ENCODE data around the gene LSMEM2. TPM values are rescaled to one million over a fixed set of nuclear protein-coding genes. Genes with fewer than 3 reads are reported as not detected.

LSMEM2 gene
- not detected for total RNA-seq

DNA sequence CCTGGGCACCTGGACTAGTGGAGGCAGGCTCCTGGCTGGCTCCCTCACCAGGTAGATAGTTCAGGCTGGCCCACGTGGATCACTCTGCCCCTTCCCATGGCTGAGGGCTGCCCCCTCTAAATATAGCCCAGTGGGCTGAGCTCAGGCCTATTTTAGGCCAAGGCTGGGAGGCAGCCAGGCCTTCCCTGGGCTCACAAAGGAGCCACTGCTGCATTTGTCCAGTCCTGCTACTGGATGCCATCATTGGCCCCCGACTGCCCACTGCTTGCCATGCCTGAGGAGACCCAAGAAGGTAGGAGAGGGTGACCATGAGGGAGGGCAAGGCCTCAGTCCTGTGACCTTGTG is at the start of gene LSMEM2:
TSS of gene LSMEM2 (plus strand) at position 208 of the 345 bp plus-strand sequence. CDS start at position 235, 27 bp downstream.

DNA sequence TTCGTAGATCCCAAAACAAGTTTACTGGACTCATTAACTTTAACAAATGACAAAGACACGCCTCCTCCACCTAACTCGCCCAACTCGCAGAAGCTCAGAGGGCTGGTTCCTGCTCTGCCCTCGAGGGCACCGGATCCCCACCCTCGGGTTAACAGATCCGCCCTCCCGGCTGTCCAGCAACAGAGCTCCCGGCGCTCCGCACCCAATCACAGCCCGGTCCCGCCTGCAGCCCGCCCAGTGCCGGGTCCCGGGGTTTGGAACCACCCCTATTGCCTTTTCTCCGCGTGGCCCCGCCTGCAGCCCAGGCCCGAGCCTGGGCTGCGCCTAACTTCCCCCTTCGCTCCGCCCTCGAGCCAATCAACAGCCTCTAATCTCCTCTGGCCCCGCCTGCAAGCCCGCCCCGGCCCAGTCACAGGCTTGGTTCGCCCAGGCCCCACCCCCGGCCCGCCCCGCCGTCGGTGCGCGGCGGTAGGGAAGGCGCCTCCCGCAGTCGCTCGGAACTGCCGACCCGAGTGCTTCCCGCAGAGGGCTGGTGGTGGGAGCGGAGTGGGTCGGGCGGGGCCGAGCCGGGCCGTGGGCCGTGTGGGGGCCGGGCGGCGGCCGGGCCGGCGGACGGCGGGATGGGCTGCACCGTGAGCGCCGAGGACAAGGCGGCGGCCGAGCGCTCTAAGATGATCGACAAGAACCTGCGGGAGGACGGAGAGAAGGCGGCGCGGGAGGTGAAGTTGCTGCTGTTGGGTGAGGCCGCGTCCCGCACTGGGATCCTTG is 43.0 kb upstream of the LSMEM2 start, which contains the start of gene GNAI2:
TSS of gene GNAI2 (plus strand) at position 489 of the 768 bp plus-strand sequence. CDS start at position 621, 132 bp downstream.

DNA sequence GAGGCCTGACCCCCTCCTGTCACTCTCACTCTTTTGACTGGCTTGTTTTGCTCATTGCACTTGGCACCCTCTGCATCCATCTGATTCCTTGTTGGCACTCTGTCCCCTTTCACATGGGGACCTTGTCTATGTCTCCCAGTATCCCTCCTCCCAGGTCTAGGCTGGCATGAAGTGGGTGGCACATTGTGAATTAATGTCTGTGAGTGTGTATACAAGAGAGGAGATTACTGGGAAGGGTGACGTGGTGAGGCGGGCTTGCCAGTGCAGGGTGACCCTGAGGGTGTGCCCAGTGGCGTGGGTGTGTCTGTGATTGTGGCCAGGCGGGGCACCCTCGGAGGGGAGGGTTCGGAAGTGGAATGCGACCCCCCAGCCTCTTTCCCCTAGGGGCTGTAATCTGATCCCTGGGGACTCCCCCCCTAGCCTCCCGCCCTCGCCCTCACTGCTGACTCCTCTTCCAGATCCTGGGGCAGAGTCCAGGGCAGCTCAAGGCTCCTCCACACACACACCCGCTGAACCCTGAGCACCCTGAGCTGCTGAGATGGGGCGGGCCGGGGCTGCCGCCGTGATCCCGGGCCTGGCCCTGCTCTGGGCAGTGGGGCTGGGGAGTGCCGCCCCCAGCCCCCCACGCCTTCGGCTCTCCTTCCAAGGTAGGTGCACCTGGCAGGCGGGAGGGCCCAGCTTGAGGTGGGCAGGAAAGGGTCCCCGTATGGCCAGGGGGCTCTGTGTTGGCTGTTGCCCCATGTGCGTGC is 10.0 kb upstream of the LSMEM2 start, which contains the start of gene SEMA3B:
TSS of gene SEMA3B (plus strand) at position 445 of the 749 bp plus-strand sequence. CDS start at position 539, 94 bp downstream.

DNA sequence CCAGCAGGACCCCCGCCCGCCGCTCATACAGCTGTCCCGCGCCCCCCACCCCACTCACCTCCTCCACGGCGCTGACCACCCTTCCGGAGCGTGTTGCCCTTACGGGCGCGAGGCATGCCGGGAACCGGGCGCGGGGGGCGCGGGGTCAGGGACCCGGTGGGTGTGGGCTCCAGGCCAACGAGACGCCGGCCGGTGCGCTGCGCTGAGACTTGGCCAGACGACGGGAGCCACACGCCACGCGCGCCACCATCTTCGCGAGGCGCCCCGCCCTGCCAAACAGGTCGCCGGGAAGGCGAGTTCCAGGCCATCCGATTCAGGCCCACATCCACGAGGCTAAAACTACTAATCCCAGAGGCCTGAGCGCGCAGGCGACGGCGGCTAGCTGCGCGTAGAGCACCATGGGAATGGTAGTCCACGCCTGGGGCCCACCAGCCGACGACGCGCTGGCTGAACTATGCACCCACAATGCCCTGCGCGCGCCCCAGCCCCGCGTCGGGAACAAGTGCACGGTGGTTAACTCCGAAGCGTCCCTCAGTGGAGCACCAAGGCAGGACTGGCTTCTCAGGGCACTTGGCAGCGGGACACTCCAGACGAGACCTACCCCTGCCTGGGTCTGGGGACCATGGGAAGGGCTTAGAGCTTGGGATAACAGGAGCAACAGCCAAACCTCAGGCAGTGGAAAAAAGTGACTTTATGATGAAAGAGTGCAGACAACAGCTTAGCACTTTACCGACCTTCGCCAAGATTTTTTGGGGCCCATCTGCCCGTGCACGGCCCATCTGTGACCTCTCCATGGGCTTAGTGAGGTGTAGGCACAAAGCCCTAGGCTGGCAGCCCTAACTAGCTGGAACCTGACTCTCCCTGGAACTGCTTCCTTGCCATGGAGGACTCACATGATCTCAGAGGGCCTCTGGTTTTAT is 13.5 kb downstream of the LSMEM2 start, which contains the start of gene IFRD2:
TSS of gene IFRD2 (minus strand) at position 271 of the 920 bp plus-strand sequence. CDS start at position 116, 155 bp downstream.

DNA sequence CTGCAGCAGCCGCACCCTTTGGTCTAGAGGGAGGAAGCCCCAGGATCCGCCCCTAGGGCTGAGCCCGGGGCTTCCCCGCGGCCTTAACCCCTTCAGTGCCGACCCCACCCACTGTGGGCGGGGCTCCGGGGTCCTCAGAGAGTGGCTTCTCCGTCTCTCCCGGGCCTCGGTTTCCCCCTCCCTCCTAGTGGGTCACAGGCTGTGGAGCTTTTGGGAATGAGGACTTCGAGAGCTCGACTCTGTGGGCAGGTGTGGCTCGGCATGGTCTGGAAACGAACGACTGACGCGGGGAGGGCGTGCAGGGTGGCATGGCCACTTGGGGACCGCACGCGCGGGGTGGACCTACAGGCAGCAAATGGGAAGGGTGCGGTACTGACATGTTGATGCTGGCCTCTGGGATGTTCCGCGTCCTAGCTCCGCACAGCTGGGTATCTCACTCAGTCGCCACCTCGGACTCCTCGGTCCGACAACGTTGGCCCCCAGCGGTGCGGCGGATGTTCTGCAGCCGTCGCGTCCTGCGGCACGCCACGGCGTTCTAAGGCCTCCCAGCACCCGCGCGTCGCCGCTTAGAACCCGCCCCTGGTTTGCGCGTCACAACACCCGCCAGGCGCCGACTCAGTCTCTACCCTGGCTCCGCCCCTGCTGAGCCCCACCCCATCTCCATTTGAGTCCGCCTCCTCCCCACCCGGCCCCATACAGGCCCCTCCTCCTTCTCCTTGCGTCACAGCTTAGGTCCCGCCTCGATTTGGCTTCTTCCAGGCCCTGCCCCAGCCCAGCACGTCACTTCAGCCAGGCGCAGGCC is 20.1 kb downstream of the LSMEM2 start, which contains the start of the genes HYAL3 and NAA80:
TSS of gene HYAL3 (minus strand) at position 570 of the 802 bp plus-strand sequence. CDS start 3,803 bp downstream, outside the sequence.
TSS of gene NAA80 (minus strand) at position 570 of the 802 bp plus-strand sequence. CDS start 1,942 bp downstream, outside the sequence.

DNA sequence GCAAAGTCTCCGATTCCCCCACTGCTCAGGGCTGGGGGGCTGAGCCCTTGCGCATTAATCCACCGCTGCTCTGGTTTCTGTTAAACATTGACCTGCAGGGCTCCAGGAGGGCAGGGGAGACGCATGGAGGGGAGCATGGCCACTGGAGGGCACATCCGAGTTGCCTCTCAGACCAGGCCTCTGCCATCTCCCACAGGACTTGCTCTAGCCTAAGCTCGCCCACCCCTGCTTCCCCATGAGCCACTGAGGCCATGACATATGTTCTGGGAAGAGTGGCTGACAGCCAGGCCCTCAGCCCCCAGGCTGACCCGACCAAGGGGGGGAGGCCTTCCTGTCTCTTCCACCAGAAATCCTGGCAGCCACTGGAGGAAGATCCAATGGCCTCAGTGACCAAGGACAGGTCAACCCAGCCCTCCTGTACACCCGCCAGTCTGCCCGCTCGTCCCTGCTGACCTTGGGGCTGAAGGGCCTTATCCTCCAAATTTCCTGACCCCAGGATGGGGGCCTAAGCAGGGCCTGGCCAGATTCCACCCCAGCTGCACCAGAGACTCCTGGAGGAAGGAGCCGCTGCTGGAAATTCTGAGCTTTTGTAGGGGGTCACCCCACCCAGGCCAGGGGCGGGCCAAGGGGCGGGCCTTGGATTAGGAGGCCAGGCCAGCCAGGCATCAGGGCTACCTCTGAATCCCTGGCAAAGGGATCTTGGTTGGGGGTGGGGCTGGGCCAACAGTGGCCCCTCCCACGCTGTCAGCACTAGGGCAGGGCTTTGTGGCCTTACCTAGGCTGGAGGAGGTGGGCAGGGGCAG is 24.3 kb downstream of the LSMEM2 start, which contains the start of gene HYAL1:
TSS of gene HYAL1 (minus strand) at position 562 of the 803 bp plus-strand sequence. CDS start 618 bp downstream, outside the sequence.

DNA sequence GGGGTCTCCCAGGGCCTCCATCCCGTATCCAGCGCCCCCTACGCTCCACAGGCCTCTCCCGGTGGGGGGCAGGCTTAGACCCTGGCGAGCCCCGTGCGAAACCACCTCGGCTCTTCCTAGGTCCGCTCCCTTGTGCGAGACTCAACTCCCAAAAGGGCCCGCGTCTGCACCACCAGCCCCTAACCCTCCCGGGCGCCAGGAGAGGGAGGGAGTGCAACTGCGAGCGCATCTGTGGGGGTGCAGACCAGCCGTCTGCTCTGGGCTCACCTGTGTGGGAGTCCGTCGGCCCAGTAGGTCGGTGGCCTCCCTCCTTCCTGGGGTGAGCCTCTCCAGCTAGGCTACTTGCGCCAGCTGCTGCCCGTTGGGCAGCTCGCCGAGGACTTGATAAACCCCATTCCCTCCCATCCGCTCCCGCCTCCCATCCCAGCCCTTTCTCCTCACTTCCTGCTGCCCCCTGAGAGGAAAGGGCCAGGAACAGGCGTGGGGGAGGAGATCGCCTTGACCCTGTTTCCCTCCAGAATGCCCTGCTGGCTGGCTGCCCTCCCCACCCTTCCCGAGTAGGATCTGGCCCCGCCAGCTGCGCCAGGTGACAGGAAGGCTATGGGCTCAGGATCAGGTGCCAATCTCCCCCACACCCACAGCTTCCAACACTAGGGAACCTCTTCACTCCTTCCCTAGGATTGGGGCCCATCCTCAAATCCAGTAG is 43.7 kb downstream of the LSMEM2 start, which contains the start of gene HYAL2:
TSS of gene HYAL2 (minus strand) at position 360 of the 706 bp plus-strand sequence. CDS start 2,256 bp downstream, outside the sequence.

DNA sequence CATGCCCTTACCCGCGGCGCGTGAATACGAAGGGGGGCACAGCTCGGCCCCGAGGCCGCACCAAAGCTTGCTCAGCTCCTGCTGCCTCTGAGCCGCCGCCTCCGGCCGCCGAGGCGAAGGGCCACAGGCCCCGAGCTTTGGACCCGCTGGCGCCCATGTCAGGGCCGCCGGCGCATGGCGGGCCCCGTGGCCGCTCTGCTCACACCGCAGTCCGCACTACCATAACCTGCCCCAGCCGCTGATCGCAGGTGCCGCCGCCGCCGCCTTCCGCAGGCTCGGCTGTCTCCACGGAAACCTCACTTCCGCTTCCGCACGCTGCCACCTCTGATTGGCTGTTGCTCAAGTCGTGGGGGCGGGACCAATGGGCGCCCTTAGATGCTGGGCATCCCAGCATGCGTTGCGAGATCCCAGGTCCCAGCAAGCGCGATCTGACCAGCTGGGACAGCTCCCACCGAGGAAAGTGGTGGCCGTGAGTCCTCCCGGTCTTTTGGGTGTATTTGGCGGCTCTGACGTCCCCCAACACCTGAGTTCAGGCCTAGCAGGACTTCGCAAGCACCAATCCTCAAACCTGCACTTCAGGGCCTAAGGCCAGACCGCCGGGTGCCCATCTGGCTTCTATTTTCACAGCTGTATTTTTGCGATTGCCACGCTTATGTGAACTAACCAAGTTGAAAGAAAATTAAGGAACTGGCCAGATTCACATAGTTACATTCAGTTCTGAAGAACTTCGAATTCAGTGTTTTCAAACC is 49.2 kb downstream of the LSMEM2 start, which contains the start of gene TUSC2:
TSS of gene TUSC2 (minus strand) at position 281 of the 749 bp plus-strand sequence. CDS start at position 157, 124 bp downstream.

Other genes with a start within 250 kb of the LSMEM2 start
- 503 TPM for gene RBM5, start 190.2 kb upstream of the LSMEM2 start, total RNA-seq
- 11.3 TPM for gene SEMA3F, start 123.8 kb upstream of the LSMEM2 start, total RNA-seq
- gene GNAT1, start 87.5 kb upstream of the LSMEM2 start, total RNA-seq = not detected
- 8.1 TPM for gene SLC38A3, start 73.8 kb upstream of the LSMEM2 start, total RNA-seq
- 120 TPM for gene GNAI2, start 42.9 kb upstream of the LSMEM2 start, total RNA-seq
- 5.3 TPM for gene SEMA3B, start 9.9 kb upstream of the LSMEM2 start, total RNA-seq
- 28.2 TPM for gene IFRD2, start 13.3 kb downstream of the LSMEM2 start, total RNA-seq
- 5.6 TPM for gene HYAL3, start 20.3 kb downstream of the LSMEM2 start, total RNA-seq
- gene NAA80, start 20.3 kb downstream of the LSMEM2 start, total RNA-seq = 10.3 TPM
- 2.8 TPM for gene HYAL1, start 24.5 kb downstream of the LSMEM2 start, total RNA-seq
- 41.6 TPM for gene HYAL2, start 43.7 kb downstream of the LSMEM2 start, total RNA-seq
- 10.6 TPM for gene TUSC2, start 49.1 kb downstream of the LSMEM2 start, total RNA-seq
- 14.1 TPM for gene RASSF1, start 61.7 kb downstream of the LSMEM2 start, total RNA-seq
- gene ZMYND10, start 66.6 kb downstream of the LSMEM2 start, total RNA-seq = 3.4 TPM
- gene NPRL2, start 71.7 kb downstream of the LSMEM2 start, total RNA-seq = 33.5 TPM
- gene CYB561D2, start 71.8 kb downstream of the LSMEM2 start, total RNA-seq = 17.8 TPM
- gene TMEM115, start 80.4 kb downstream of the LSMEM2 start, total RNA-seq = 21.3 TPM
- gene CACNA2D2, start 224.5 kb downstream of the LSMEM2 start, total RNA-seq = 4.1 TPM